DND-41 (cell line): ENCODE results near the gene LTB4R2.

Experiments
- ATAC-seq: fragments of 200-7000 bp; cut with Tn5 transposase; 3 replicates; pipeline ENCODE4 v1.9.1; 2021; ENCODE audit warnings: low read depth; ENCODE audit not compliant: insufficient read depth
- DNase-seq: peaks from one replicate; pipeline ENCODE4 v3.0.0-alpha.2; 2020
- H2AFZ ChIP-seq: 2 replicates; pipeline ENCODE4 v1.6.0; 2012; ENCODE audit warnings: low read depth, low read length
- H3K27ac ChIP-seq: 2 replicates; pipeline ENCODE4 v1.5.1; 2012; ENCODE audit warnings: low read length, inconsistent platforms
- H3K27me3 ChIP-seq: fragments of 200-600 bp; sonication (generic); 2 replicates; pipeline ENCODE4 v1.6.0; 2012; ENCODE audit warnings: low read length, mild to moderate bottlenecking, inconsistent platforms; ENCODE audit not compliant: insufficient read depth, poor library complexity
- H3K36me3 ChIP-seq: 2 replicates; pipeline ENCODE4 v1.5.1; 2012; ENCODE audit warnings: low read length, inconsistent platforms; ENCODE audit not compliant: insufficient read depth
- H3K4me1 ChIP-seq: 2 replicates; pipeline ENCODE4 v1.5.1; 2012; ENCODE audit warnings: mild to moderate bottlenecking, low read length; ENCODE audit not compliant: insufficient read depth
- H3K4me2 ChIP-seq: 2 replicates; pipeline ENCODE4 v1.6.0; 2012; ENCODE audit warnings: mild to moderate bottlenecking, moderate library complexity, low read length, inconsistent platforms; ENCODE audit not compliant: insufficient read depth
- H3K4me3 ChIP-seq, 2 experiments: fragments of 200-600 bp in 1 of 2; shearing (Covaris generic) in 1 of 2; 2 replicates each; pipeline ENCODE4 v1.5.1; 2012 to 2016; ENCODE audit warnings: inconsistent platforms in 2 of 2, low read length in 2 of 2, mild to moderate bottlenecking in 2 of 2, low read depth in 1 of 2, moderate library complexity in 1 of 2
- H3K79me2 ChIP-seq: 2 replicates; pipeline ENCODE4 v1.6.0; 2012; ENCODE audit warnings: low read length, inconsistent platforms; ENCODE audit not compliant: insufficient read depth
- H3K9ac ChIP-seq: 2 replicates; pipeline ENCODE4 v1.6.0; 2012; ENCODE audit warnings: low read depth, mild to moderate bottlenecking, inconsistent platforms, low read length, moderate library complexity
- H3K9me3 ChIP-seq: 2 replicates; pipeline ENCODE4 v1.5.1; 2012; ENCODE audit warnings: low read length, moderate library complexity, mild to moderate bottlenecking, inconsistent platforms; ENCODE audit not compliant: insufficient read depth, severe bottlenecking
- H4K20me1 ChIP-seq: 2 replicates; pipeline ENCODE4 v1.6.0; 2012; ENCODE audit warnings: low read length; ENCODE audit not compliant: insufficient read depth
- EZH2 ChIP-seq: IDR thresholded peaks from 3 replicates; pipeline ENCODE4 v1.6.1; 2012; ENCODE audit warnings: borderline replicate concordance, low read depth, mild to moderate bottlenecking, moderate library complexity, low read length, inconsistent platforms; ENCODE audit not compliant: severe bottlenecking
- TF ChIP-seq, protein P1 (sequence below): IDR thresholded peaks from 2 replicates; pipeline ENCODE4 v1.5.1; 2012; ENCODE audit warnings: borderline replicate concordance, low read length, moderate library complexity, mild to moderate bottlenecking; ENCODE audit not compliant: poor library complexity, severe bottlenecking; ENCODE audit errors: extremely low read depth

Gene LTB4R2

DNA sequence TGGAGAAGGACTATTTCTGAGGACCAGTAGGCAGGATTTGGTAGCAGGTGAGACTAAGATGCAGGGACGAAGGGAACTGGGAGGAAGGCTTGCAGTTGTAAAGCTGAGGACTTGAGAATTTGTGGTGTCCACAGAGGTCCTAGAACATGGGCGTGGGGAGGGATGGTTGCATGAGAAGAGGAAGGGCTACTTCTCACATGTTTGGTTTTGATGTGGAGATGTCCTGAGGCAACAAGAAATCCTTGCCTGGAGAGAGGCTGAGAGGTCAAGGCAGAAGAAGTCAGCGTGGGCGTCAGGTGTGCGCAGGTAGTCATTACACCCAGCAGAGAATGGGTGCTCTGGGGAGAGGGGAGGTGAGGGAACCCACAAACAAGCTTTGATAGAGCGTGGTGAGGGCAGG is 32.9 kb upstream of the LTB4R2 start:
- no peak overlapping the region for H3K27ac ChIP-seq
- no peak for ATAC-seq
- no peak overlapping the region for H3K4me2 ChIP-seq
- TF ChIP-seq, protein P1, sequence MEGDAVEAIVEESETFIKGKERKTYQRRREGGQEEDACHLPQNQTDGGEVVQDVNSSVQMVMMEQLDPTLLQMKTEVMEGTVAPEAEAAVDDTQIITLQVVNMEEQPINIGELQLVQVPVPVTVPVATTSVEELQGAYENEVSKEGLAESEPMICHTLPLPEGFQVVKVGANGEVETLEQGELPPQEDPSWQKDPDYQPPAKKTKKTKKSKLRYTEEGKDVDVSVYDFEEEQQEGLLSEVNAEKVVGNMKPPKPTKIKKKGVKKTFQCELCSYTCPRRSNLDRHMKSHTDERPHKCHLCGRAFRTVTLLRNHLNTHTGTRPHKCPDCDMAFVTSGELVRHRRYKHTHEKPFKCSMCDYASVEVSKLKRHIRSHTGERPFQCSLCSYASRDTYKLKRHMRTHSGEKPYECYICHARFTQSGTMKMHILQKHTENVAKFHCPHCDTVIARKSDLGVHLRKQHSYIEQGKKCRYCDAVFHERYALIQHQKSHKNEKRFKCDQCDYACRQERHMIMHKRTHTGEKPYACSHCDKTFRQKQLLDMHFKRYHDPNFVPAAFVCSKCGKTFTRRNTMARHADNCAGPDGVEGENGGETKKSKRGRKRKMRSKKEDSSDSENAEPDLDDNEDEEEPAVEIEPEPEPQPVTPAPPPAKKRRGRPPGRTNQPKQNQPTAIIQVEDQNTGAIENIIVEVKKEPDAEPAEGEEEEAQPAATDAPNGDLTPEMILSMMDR = no peak
- no peak for TF ChIP-seq EZH2
- H3K36me3 ChIP-seq = no peaks in the 10 kb centered on the region
- no peak overlapping the region for H3K9ac ChIP-seq
- H4K20me1 ChIP-seq = no peaks in the 10 kb centered on the region
- H3K9me3 ChIP-seq = no peaks in the 10 kb centered on the region
- peaks cover 8% of the 10 kb centered on the region for H3K4me1 ChIP-seq
- no peak overlapping the region for H3K4me3 ChIP-seq
- DNase-seq = no peak
- H2AFZ ChIP-seq = no peak overlapping the region
- 0 out of 2 replicates have a peak, but pooled peaks cover under 1% of the 10 kb centered on the region for H3K79me2 ChIP-seq
- H3K27me3 ChIP-seq = no peaks in the 10 kb centered on the region

DNA sequence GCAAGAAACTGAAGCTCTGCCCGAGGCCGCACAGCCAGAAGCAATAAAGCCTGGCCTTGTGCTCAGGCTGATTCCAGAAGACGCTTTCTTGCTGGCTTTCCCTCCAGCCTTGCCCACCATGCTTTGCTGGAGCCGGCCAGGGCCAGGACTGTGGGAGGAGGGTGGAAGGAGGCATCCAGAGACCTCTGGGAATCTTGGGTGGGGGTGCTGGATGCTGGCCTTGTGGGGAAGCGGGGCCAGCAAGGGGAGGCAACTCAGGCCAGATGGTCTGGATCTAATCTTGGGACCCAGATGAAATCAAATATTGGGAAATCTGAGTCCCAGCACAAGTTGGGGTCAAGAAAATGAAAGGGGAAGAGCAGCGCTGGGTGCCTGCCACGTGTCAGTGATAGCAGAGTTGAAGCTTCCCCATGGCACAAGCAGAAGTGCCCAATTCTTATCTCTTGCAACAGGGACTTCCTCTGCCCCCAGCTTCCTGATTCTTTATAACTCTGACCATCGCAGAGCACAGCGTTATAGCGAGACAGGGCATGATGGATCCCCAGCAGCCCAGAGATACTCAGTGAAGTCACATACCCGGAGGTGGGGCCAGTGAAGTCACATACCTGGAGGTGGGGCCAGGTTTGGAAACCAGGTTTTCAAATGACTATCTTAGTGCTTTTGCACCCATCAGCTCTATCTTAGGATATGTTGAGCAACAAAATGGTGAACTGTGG is 32.2 kb upstream of the LTB4R2 start:
- DNase-seq = no peak
- Histone ChIP-seq H3K4me3 (no peak overlapping the region), H3K79me2 (no peaks in the 10 kb centered on the region), H3K36me3 (no peaks in the 10 kb centered on the region), H3K4me2 (no peak overlapping the region), H2AFZ (no peak overlapping the region), H3K4me1 (peaks cover 1% of the 10 kb centered on the region), H3K9ac (no peak overlapping the region), H3K9me3 (no peaks in the 10 kb centered on the region), H3K27ac (no peak overlapping the region), H3K27me3 (no peaks in the 10 kb centered on the region), H4K20me1 (no peaks in the 10 kb centered on the region)
- no peak for TF ChIP-seq EZH2
- TF ChIP-seq, protein P1 = no peak
- ATAC-seq = no peak

DNA sequence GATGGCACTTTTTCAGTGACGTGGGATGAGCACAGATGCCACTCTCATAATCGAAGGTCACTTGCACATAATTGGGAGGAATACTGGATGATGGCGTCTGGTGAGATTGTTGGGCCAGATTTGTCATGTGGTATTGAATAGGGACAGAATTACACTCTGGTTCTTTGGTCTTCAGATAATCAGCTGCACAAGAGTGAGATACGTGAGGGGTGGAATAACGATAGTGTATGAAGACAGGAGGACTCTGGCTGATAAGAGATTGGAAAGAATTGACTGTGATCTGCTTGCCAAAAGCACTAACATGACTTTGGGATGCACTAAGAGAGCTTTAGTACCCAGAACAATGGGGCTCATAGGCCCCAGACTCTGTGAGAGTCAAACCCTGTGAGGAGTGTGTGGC is 31.5 kb upstream of the LTB4R2 start:
- no peaks in the 10 kb centered on the region for H3K27me3 ChIP-seq
- H2AFZ ChIP-seq = no peak overlapping the region
- DNase-seq (no peak), ATAC-seq (no peak)
- H3K4me1 ChIP-seq = no peaks in the 10 kb centered on the region
- no peak overlapping the region for H3K27ac ChIP-seq
- TF ChIP-seq, protein P1 = no peak
- no peak for TF ChIP-seq EZH2
- H3K4me3 ChIP-seq = no peak overlapping the region
- no peaks in the 10 kb centered on the region for H3K79me2 ChIP-seq
- H4K20me1 ChIP-seq = no peaks in the 10 kb centered on the region
- no peaks in the 10 kb centered on the region for H3K9me3 ChIP-seq
- H3K36me3 ChIP-seq = no peaks in the 10 kb centered on the region
- no peak overlapping the region for H3K4me2 ChIP-seq
- no peak overlapping the region for H3K9ac ChIP-seq
